GM21529 (cell line): ENCODE measurements around the gene APOBEC3B.
"Not testable (repeated sequence)": the region's sequence is repeated elsewhere in the genome, so short reads cannot be mapped to it uniquely, and the experiment has no call there.

Experiments used
- ATAC-seq: cut with Tn5 transposase; IDR thresholded peaks from one replicate; pipeline ENCODE4 v1.9.1; 2021; ENCODE audit not compliant: unreplicated experiment

APOBEC3B gene

DNA sequence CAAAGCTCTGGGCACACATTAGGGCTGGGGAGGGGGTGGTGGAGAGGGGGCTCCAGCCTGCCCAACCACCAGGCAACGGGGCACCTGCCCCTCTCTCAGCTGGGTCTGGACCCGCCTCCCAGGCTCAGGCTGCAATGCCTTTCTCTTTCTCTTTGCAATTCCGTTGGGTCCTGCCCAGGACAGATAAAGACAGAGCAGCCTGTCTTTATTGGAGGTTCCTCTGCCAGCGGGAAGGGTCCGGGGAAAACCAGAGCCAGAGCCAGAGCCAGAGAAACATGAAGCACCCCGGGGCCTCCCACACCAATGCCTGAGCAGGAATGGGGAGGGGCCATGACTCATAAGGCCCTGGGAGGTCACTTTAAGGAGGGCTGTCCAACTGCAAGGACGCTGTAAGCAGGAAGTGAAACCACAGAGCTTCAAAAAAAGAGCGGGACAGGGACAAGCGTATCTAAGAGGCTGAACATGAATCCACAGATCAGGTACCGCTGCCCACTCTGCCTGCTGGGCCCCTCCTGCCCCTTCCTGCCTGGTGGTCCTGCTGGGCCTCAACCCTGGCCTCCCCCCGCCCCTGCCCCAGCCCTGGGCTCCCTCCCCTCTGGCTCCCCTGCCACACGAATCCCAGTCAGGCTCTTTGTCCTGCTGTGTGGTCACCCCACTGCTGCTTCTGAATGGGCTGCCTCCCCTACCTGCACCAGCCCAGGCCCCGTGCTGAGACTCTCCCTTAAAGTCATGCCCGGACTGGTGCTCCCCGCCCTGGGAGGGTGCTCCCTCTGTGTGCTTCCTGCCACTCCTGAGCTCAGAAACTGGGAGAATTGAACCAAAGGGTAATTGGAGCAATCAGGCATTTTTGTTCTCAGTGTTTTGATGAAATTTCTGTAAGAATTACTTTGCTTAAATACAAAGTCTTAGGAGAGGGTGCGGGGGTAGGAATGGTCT is at the start of gene APOBEC3B:
Gene APOBEC3B (plus strand): TSS at position 356 of the 936 bp plus-strand sequence. CDS start 107 bp downstream, at position 463.
- ATAC-seq, result peak; percentile 59

DNA sequence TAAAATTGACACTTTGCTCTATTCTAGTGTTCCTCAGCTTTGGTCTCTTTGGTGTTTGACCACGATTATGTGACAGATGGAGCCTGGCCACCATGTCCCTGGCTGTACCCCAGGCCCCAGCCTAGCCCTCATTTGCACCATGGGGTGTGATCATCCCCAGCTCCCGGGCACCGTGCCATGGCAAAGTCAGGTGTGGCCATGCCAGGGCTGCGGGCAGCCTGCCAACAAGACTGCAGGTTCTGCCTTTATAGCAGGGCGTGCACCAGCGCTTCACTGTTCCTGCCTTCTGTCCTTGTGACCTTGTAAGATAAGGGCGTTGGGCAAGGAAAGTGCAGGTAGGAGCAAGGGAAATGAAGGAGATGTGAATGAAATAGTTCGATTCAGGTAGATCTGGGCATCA is 47.1 kb upstream of the APOBEC3B start:
- ATAC-seq, result no peak

DNA sequence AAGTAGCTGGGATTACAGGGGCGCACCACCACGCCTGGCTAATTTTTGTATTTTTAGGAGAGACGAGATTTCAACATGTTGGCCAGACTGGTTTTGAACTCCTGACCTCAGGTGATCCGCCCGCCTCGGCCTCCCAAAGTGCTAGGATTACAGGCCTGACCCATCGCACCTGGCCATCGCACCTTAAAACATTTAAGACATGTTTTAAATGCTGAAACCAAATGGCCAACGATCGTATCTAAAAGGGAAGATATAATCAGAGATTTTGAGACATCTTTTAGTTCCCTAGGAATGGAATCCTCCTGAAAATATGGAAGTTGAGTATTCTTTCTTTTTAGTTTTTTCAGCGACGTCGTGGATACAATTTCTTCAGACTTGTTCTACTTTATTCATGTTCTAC is 46.5 kb upstream of the APOBEC3B start:
- ATAC-seq, result no peak

DNA sequence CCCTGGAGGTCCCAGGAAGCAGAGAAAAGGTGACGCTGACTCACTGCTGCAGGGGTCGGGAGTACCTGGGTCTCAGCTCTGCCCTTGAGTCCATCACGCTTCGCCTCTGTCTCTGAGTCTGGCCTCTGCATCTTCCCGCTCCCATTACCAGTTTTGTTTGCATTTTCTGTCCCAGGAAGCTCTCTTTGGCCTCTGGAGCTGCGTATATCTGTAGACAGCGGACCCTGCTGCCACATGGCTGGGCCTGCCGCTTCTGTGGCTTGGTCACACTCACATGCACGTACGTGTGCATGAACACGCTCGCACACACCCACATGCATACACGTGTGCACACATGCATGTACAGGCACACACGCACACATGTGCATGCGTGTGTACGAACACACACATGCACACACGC is 45.6 kb upstream of the APOBEC3B start:
- no peak for ATAC-seq

DNA sequence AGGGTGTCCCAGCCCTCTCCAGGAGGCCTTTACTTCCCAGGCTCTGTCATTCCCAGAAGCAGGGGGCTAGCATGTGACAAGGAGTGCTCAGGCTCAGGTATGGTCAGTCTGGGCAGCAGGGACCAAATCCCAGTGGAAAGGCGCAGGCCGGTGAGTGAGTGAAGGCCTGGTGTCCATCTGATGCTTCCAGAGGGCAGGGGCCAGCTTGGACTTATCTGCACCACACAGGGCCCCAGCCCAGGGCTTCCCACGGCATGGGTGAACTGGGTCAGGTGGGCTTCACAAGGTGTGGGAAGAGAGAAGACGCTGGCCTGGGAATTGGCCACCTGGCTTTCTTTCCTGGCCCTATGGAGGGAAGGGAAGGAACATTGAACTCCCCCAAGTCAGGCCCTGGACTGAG is 45.1 kb upstream of the APOBEC3B start:
- ATAC-seq, result no peak

DNA sequence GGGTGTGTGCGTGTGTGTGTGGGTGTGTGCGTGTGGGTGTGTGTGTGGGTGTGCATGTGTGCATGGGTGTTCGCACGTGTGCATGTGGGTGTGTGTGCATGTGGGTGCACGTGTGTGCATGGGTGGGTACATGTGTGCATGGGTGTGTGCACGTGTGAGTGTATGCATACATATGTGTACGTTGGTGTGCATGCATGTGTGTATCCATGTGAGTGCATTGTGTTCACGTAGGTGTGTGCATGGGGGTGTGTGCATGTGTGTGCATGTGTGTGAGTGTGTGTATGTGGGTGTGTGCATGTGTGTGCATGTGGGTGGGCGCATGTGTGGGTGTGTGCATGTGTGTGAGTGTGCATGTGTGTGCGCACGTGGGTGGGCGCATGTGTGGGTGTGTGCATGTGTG is 44.6 kb upstream of the APOBEC3B start:
- ATAC-seq, result no peak

DNA sequence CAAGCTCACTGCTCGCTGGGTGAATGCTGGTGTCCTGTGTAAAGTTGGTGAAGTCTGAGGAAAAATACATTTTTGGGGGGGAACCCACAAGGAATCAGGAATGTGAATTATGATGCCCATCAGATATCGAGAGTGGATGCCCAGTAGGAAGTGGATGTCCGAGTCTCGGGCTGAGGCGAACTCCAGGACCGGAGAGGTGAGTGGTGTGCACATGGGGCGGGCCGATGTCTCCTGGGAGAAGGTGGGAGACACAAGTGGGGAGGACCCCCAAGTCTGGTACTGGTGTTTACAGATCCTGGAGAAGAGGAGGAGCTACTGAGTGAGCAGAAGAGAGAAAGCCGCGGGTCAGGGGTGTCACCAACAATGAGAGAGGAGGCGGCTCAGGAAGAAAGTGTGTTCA is 43.9 kb upstream of the APOBEC3B start:
- ATAC-seq, result no peak

DNA sequence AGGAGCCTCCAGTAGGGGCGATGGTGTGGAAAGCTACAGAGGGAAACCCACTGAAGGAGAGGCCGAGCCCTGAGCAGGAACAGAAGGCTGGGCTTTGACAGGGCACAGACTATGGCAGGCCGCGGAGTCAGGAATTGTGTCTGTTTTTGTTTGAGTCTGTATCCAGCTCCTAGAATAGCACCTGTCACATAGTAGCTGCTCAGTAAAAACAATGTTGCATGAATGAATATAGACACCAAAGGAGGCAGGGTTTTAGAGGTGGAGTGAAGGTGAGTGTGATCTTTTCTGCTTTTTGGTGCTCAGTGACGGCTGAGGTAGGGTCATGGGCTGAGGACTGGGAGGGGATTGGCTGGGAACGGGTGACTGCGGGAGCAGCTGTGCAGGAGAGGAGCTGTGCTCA is 43.2 kb upstream of the APOBEC3B start:
- no peak for ATAC-seq

DNA sequence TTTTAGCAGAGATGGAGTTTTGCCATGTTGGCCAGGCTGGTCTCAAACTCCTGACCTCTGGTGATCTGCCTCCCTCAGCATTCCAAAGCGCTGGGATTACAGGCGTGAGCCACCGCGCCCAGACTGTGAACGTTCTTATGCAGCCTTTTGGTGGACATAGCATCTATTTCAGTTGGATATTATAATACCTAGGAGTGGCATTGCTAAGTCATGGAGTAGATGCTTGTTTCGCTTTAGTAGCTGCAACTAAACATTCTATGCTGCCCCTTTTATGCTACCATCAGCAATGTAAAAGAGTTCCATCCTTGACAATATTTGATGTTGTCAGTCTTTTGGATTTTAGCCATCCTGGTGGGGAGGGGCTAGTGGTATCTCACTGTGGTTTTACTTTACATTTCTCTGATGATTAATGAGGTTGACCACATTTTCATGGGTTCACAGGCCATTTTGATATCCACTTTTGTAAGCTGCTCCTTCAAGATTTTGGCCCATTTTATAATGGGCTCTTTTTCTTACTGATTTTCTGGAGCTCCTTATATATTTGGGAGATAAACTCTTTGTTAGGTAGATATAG is 41.2 kb upstream of the APOBEC3B start:
- no peak for ATAC-seq

DNA sequence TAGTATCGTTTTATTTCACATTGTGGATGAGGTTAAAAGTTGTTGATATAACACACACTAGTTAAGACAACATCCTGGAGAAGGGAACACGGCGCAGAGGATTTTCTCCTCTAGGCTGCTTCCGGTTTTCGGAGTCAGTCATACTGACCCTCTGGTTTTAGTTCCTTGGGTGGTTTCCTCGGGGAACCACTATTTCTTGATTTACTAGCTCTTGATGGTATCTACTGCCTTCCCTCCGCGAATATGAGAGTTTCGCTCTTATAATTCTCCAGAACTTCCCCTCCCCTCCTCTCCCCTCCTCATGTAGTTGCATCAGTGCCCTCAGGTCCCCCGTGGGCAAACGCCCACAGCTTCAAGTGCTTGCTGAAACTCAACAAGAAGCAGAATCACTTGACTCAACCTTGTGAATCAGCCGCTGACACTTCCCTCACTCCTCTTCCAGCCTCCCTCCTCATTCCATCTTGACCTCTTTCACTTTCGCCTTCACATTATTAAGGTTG is 40.6 kb upstream of the APOBEC3B start:
- ATAC-seq, result peak; percentile 74

DNA sequence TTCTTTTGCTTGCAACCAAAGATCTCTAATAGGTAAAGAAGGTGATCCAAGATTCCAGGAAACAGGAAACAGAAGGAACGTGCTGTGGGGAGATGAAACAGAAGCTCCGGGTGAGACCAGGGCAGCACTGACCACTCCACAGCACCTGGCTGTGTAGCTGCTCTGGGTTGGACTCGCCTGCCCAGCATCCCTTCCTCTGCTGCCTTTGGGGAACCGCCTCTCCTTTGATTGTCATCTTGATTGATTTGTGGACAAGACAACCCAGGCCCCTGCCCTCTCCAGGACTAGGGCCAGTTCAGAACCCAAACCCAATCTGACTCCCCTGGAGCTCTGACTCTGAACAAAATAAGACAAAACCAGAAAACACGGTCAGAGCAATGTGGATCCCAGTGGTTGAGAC is 39.4 kb upstream of the APOBEC3B start:
- ATAC-seq, result no peak

DNA sequence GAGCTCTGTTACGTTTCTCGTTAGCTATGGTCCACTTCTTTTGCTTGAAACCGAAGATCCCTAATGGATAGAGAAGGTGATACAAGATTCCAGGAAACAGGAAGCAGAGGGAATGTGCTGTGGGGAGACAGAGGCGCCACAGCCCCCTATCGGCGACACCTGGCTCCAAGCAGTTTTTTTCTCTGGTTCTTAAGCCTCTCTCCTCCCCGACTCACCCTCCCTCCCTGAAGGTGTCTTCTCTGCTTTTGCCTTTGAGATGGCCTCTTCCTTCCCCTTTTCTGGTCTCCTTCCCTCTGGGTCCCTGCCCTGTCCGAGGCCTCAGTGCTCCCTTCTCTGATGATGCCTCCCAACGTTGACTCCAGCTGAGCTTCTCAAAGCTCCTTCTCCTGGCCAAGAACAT is 38.9 kb upstream of the APOBEC3B start:
- ATAC-seq, result no peak

- ATAC-seq, result no peak
Observed at GRCh38 chr22:38943882-38944281, 38.3 kb upstream of the APOBEC3B start.

DNA sequence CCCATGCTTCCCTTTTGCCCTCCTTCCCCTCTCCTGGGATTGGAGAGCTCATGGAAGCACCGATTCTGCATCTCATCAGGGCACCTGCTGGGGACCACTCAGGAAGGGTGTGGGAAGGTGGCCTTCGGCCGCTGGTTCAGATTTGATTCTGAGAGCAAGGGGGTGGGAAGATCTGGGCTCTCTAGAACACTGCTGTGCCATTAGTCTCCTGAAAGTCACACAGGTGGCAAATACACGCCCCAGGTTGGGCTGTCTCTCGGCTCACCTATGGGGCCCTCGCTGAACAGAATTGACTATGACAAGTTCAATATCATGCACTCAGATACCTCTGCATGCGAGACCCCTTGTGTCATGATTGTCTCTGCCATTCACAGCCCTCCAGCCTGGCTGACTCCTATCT is 37.5 kb upstream of the APOBEC3B start:
- ATAC-seq, result no peak

DNA sequence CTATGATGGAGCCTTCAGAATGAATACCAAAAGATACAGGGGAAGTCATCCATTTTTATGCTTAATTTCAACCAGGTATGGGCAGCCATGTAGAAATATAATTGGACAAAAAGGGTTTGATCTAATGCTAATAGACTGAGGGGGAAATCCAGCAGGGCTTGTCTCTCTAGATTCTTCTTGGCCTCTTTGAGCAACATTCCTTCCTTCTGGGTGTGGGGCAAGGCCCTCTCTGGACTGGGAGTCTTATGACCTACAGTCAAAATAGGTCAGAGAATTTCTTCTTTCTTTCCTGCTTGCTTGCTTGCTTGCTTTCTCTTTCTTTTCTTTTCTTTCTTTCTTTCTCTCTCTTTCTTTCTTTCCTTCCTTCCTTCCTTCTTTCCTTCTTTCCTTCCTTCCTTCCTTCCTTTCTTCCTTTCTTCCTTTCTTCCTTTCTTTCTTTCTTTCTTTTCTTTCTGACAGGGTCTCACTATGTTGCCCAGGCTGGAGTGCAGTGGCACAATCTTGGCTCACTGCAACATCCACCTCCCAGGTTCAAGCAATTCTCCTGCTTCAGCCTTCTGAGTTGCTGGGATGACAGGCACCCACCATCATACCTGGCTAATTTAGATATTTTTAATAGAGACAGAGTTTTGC is 36.3 kb upstream of the APOBEC3B start:
- not testable (repeated sequence) for ATAC-seq

- ATAC-seq, result no peak
Observed at GRCh38 chr22:38946771-38947170, 35.4 kb upstream of the APOBEC3B start.

GRCh38 chr22:38947321-38948140 is 34.6 kb upstream of the APOBEC3B start:
- ATAC-seq, result no peak

DNA sequence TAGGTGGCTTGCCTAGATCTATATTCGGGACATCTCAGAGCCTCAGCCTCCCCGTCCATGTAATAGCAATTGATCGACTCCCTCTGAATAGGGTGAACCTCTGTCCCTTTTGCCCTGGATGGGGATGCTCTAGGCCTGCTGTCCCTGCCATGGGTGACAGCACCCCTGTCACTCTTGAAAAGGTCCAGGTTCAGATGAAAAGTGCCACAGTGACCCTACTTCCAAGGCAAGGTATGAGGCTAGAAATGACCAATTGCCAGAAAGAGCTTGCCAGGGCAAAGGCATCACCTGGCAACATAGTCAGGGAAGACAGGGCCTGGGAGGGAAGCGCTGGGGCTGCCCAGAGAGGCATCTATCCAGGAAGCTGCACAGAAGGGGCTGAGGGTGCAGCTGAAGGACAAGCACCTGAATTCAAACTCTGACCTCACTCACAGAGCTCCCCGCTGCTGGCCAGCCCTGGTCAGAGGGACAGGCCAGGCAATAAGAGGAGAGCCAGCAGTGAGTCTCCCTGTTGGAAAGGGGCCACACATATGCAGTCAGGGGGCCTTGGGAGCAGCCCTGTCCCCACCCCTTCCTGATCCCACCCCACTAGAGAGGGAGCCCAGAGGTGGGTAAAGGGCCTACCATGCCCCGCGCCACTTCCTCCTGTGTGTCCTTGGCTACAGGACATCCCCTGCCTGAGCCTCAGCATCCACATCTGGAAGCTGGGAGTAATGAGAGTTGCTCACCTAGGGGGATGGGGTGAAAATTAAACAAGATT is 33.8 kb upstream of the APOBEC3B start:
- no peak for ATAC-seq

- no peak for ATAC-seq
Observed at GRCh38 chr22:38949889-38950405, 32.2 kb upstream of the APOBEC3B start.
